Measurements from ENCODE around the gene ZBTB3. TPM values are rescaled to one million over a fixed set of nuclear protein-coding genes. Genes with fewer than 3 reads are reported as not detected.

The ZBTB3 gene
- total and polyA plus RNA-seq, 9 of the 15 experiments (the other 6 are each of a cell fraction or from before 2014, with no cell fraction given): 1.9 to 10.0 (median 4.9) TPM

- peak; percentile 90 for TF ChIP-seq PRDM10 (IDR thresholded peaks at IDR 0.05; ENCODE audit: partially characterized antibody)
- TF ChIP-seq SMAD4 (CRISPR knock-in tag; conservative IDR thresholded peaks at IDR 0.05): no peak
- TF ChIP-seq ZNF140 (CRISPR knock-in tag; IDR thresholded peaks at IDR 0.05): no peak
- peak; percentile 99 for TF ChIP-seq NFYB (IDR thresholded peaks at IDR 0.05; ENCODE audit: extremely low read depth, insufficient read length)
- TF ChIP-seq NEUROD1 (IDR thresholded peaks at IDR 0.05; ENCODE audit: borderline replicate concordance, low read depth, low read length, partially characterized antibody): peak; percentile 72
- TF ChIP-seq POU5F1 (IDR thresholded peaks at IDR 0.05; ENCODE audit: borderline replicate concordance, low read depth, low read length, partially characterized antibody): no peak
- TF ChIP-seq PREB (CRISPR knock-in tag; IDR thresholded peaks at IDR 0.05): no peak
- TF ChIP-seq PBX2 (CRISPR knock-in tag; IDR thresholded peaks at IDR 0.05; ENCODE audit: low read depth): no peak
- TF ChIP-seq PBX2 (tag; conservative IDR thresholded peaks at IDR 0.05; ENCODE audit: low read depth): no peak
- no peak for TF ChIP-seq HDAC1 (IDR thresholded peaks at IDR 0.05)
- TF ChIP-seq KLF10 (CRISPR knock-in tag; IDR thresholded peaks at IDR 0.05): no peak
- TF ChIP-seq PRMT5 (CRISPR knock-in tag; IDR thresholded peaks at IDR 0.05): no peak
- no peak for TF ChIP-seq ZNF407 (IDR thresholded peaks at IDR 0.05; ENCODE audit: low read depth)
Measured at GRCh38 chr11:62727872-62728170, 26.1 kb downstream of the ZBTB3 start (continued).

Measured in K562 (cell line).